Parathyroid adenoma (tissue), 2 donors: ENCODE data around the gene SBK1.
"Not testable (repeated sequence)": the region's sequence is repeated elsewhere in the genome, so short reads cannot be mapped to it uniquely, and the experiment has no call there.

ENCODE experiments used
- H2AFZ ChIP-seq: fragments of 300-600 bp; sonication (generic); one replicate; pipeline ENCODE4 v1.7.0; 2017; ENCODE audit warnings: antibody characterized with exemption, mild to moderate bottlenecking
- H3K27ac ChIP-seq: fragments of 300-600 bp; sonication (generic); one replicate; pipeline ENCODE4 v1.7.0; 2017
- H3K27me3 ChIP-seq: fragments of 300-600 bp; sonication (generic); one replicate; pipeline ENCODE4 v1.7.0; 2017; ENCODE audit warnings: low read length; ENCODE audit not compliant: control insufficient read depth, insufficient read depth
- H3K36me3 ChIP-seq: fragments of 300-600 bp; sonication (generic); one replicate; pipeline ENCODE4 v1.7.0; 2017; ENCODE audit warnings: low read length; ENCODE audit not compliant: control insufficient read depth, insufficient read depth
- H3K4me1 ChIP-seq: fragments of 300-600 bp; sonication (generic); one replicate; pipeline ENCODE4 v1.7.0; 2017; ENCODE audit warnings: control low read depth
- H3K4me2 ChIP-seq: fragments of 300-600 bp; sonication (generic); one replicate; pipeline ENCODE4 v1.7.0; 2017; ENCODE audit warnings: low read length
- H3K4me3 ChIP-seq: fragments of 300-600 bp; sonication (generic); one replicate; pipeline ENCODE4 v1.7.0; 2017; ENCODE audit warnings: low read depth, low read length
- H3K79me2 ChIP-seq: fragments of 300-600 bp; sonication (generic); one replicate; pipeline ENCODE4 v1.7.0; 2017; ENCODE audit warnings: control low read depth
- H3K9ac ChIP-seq: fragments of 300-600 bp; sonication (generic); one replicate; pipeline ENCODE4 v1.7.0; 2017; ENCODE audit warnings: mild to moderate bottlenecking
- H3K9me3 ChIP-seq: fragments of 300-600 bp; sonication (generic); one replicate; pipeline ENCODE4 v1.7.0; 2017; ENCODE audit warnings: low read length; ENCODE audit not compliant: control insufficient read depth
- TF ChIP-seq, protein P1 (sequence below): fragments of 300-600 bp; sonication (generic); IDR thresholded peaks from one replicate; pipeline ENCODE4 v1.7.0; 2017; ENCODE audit warnings: antibody characterized with exemption, mild to moderate bottlenecking
- donor health status: primary hyperparathyroidism.

SBK1 gene

DNA sequence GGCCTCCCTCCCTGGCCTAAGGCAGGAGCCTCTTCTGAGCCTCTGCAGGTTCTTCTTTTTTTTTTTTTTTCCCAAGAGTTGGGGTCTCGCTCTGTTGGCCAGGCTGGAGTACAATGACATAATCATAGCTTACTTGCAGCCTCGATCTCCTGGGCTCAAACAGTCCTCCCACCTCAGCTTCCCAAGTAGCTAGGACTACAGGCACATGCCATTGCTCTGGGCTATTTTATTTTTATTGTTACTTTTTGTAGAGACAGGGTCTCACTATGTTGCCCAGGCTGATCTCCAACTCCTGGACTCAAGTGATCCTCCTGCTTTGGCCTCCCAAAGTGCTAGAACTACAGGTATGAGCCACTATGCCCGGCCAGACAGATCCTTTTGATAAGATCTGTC is 32.6 kb downstream of the SBK1 start:
- H3K4me3 ChIP-seq, result no peak overlapping the region
- no peak overlapping the region for H3K9ac ChIP-seq
- H2AFZ ChIP-seq, result no peak overlapping the region
- no peaks in the 10 kb centered on the region for H3K27me3 ChIP-seq
- no peak overlapping the region for H3K27ac ChIP-seq
- TF ChIP-seq, protein P1, sequence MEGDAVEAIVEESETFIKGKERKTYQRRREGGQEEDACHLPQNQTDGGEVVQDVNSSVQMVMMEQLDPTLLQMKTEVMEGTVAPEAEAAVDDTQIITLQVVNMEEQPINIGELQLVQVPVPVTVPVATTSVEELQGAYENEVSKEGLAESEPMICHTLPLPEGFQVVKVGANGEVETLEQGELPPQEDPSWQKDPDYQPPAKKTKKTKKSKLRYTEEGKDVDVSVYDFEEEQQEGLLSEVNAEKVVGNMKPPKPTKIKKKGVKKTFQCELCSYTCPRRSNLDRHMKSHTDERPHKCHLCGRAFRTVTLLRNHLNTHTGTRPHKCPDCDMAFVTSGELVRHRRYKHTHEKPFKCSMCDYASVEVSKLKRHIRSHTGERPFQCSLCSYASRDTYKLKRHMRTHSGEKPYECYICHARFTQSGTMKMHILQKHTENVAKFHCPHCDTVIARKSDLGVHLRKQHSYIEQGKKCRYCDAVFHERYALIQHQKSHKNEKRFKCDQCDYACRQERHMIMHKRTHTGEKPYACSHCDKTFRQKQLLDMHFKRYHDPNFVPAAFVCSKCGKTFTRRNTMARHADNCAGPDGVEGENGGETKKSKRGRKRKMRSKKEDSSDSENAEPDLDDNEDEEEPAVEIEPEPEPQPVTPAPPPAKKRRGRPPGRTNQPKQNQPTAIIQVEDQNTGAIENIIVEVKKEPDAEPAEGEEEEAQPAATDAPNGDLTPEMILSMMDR, result no peak
- H3K9me3 ChIP-seq, result no peaks in the 10 kb centered on the region
- no peak overlapping the region for H3K4me2 ChIP-seq
- no peaks in the 10 kb centered on the region for H3K4me1 ChIP-seq
- no peaks in the 10 kb centered on the region for H3K79me2 ChIP-seq
- no peaks in the 10 kb centered on the region for H3K36me3 ChIP-seq

DNA sequence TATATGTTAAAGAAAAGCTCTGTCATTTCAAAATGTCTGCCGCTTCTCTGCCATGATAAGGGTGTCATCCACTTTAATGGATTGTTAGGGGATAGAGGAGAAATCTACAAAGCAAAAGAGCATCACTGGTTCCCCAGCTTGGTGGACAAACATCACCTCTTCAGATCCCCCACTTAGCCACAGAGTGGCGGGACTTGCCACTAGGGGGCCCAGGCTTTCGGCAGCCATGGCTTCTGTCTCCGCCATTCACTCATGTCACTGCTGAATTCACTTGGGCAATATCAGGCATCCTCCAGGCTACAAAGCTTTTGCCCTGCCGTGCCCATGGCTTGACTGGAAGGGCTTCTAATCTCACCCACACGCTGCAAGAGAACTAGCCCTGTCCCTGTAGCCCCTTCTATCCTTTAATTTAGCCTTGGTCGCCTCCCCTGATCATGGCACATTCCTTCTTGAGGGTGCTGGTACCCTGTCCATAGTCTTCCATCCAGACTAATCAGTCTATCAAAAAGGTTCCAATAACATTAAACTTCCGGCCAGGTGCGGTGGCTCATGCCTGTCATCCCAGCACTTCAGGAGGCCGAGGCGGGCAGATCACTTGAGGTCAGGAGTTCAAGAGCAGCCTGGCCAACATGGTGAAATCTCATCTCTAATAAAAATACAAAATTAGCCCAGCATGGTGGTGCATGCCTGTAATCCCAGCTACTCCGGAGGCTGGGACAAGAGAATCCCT is 34.7 kb downstream of the SBK1 start:
- H3K27ac ChIP-seq, result no peak overlapping the region
- H3K9me3 ChIP-seq, result no peaks in the 10 kb centered on the region
- H3K4me2 ChIP-seq, result no peak overlapping the region
- H3K4me1 ChIP-seq, result no peaks in the 10 kb centered on the region
- no peaks in the 10 kb centered on the region for H3K36me3 ChIP-seq
- no peaks in the 10 kb centered on the region for H3K79me2 ChIP-seq
- no peaks in the 10 kb centered on the region for H3K27me3 ChIP-seq
- H3K9ac ChIP-seq, result no peak overlapping the region
- TF ChIP-seq, protein P1, result peak; percentile 64
- H2AFZ ChIP-seq, result peak overlapping the region; percentile 42
- no peak overlapping the region for H3K4me3 ChIP-seq

DNA sequence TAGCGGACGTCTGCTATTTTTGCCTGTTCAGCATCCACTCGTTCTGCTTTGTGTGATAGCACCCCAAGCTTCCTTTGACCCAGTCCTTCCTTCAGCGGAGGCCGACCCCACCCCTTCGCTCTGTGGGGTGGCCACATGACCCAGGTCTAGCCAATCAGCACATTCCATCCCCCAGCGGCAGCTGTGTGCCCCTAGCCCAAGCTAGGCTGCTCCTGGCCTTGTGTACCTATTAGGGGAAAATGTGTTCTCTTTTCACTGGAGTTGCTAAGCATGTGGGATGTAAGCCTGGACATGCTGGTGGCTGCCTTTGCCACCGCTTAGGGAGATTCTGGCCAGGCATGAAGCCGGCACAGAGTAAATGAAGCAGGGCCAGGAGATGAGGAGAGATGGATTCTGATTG is 37.9 kb downstream of the SBK1 start:
- H2AFZ ChIP-seq, H3K27ac ChIP-seq, H3K79me2 ChIP-seq, H3K4me3 ChIP-seq, H3K4me1 ChIP-seq, H3K9me3 ChIP-seq, H3K9ac ChIP-seq, H3K4me2 ChIP-seq, H3K36me3 ChIP-seq, H3K27me3 ChIP-seq: not testable (repeated sequence)

DNA sequence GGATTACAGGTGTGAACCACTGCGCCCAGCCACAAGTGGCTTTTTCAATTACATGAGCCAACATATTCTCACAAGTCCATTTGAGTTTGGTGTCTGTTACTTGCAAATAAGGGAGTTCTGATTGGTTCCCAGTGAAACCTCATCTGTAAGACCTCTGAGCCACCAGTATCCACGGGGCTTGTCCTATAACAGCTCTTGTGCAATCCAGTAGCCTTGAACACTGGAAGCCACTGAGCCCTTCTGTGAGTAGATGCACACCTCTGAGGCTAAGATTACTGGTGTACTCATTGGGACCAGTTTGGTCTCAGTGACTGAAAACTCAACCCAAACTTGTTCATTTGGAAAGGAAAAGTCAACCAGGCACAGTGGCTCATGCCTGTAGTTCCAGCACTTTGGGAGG is 38.7 kb downstream of the SBK1 start:
- H3K4me2 ChIP-seq, H3K36me3 ChIP-seq, H3K79me2 ChIP-seq, H3K9me3 ChIP-seq, H3K27me3 ChIP-seq, H3K9ac ChIP-seq, H3K4me1 ChIP-seq, H3K27ac ChIP-seq, H3K4me3 ChIP-seq, H2AFZ ChIP-seq: not testable (repeated sequence)

DNA sequence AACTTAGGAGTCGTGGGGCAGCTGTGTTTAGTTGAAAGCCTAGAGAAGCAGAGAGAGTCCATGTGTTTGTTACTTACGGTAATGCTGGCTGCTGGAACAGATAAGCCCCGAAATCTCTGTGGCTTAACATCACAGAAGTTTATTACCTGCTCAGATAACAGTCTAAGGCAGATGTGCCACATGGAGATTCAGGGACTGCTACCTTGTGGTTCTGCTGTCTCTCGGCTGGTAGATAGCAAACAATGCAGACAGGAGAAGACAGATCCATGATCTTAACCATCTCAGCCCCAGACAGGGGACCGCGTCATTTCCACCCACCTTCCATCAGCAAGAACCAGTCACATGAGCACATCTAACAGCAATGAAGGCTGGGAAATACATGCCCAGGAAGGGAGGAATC is 40.3 kb downstream of the SBK1 start:
- not testable (repeated sequence) for H3K4me3 ChIP-seq, H2AFZ ChIP-seq, H3K79me2 ChIP-seq, H3K36me3 ChIP-seq, H3K27me3 ChIP-seq, H3K9me3 ChIP-seq, H3K4me2 ChIP-seq, H3K9ac ChIP-seq, H3K4me1 ChIP-seq, H3K27ac ChIP-seq

DNA sequence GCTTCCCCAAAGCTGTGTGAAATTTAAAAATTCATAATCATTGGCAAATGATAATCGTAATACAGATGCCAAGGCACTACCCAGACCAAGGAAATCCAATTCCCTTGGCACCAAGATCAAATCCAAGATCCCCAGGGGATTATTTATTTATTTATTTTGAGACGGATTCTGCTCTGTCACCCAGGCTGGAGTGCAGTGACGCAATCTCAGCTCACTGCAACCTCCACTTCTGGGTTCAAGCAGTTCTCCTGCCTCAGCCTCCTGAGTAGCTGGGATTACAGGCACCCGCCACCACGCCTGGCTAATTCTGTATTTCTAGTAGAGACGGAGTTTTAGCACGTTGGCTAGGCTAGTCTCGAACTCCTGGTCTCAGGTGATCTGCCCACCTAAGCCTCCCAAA is 43.4 kb downstream of the SBK1 start:
- not testable (repeated sequence) for H3K9me3 ChIP-seq, H3K36me3 ChIP-seq, H2AFZ ChIP-seq, H3K4me3 ChIP-seq, H3K27ac ChIP-seq, H3K27me3 ChIP-seq, H3K9ac ChIP-seq, H3K4me1 ChIP-seq, H3K79me2 ChIP-seq, H3K4me2 ChIP-seq

DNA sequence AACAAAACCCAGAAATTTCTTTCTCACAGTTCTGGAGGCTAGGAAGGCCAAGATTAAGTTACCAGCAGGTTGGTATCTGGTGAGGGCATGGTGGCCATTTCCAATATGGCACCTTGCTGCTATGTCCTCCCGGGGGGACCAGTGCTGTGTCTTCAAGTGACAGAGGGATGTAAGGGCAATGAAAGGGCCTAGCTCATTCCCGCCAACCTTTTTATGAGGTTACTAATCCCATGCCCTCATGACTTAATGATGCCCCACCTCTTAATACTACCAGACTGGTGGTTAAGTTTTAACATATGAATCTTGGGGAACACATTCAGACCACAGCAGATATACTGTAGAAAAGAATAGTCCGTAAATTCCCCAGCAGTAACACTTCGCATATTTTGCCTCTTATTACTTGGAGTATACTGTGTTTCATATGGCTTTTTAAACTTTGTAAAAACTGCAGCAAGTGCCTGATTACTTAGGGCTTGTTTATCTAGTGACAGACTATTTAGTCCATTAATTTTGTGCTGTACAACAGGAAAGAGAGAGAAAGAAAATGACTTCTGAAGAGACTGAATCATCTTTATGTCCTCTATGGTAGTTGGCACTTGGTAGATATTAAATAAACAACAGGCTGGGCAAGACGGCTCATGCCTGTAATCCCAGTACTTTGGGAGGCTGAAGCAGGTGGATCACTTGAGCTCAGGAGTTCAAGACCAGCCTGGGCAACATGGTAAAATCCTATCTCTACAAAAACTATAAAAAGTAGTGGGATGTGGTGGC is 44.8 kb downstream of the SBK1 start:
- H3K4me1 ChIP-seq, H3K4me2 ChIP-seq, H2AFZ ChIP-seq, H3K79me2 ChIP-seq, H3K27me3 ChIP-seq, H3K4me3 ChIP-seq, H3K36me3 ChIP-seq, H3K9me3 ChIP-seq, H3K27ac ChIP-seq, H3K9ac ChIP-seq: not testable (repeated sequence)

DNA sequence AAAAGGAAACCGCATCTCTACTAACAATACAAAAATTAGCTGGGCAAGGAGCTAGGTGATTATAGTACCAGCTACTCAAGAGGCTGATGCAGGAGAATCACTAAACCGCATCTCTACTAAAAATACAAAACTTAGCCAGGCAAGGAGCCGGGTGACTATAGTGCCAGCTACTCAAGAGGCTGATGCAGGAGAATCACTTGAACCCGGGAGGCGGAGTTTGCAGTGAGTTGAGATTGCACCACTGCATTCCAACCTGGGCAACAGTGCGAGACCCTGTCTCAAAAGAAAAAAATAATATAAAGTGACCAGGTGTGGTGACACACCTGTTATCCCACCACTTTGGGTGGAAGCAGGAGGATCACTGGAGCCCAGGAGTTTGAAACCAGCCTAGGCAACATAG is 45.9 kb downstream of the SBK1 start:
- H3K4me1 ChIP-seq, H3K4me2 ChIP-seq, H3K79me2 ChIP-seq, H3K36me3 ChIP-seq, H3K9me3 ChIP-seq, H2AFZ ChIP-seq, H3K27me3 ChIP-seq, H3K9ac ChIP-seq, H3K4me3 ChIP-seq, H3K27ac ChIP-seq: not testable (repeated sequence)

DNA sequence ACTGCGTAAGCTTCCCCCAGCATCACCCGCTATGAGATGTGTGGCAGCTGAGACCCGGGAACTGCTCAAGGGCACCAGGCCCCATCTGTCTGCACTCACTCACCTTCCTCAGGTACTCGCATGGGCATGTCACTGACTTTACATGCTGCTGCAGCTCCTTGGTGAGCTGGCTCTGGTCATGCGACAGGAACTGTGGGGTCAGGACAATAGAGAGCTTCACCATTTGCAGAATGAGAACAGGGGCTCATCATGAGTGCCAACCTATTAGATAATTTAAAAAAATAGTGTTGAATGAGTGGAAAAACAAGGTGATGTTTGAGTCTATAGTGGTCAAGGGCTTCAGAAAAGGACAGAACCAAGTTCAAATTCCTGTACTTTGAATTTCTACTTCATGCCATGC is 70.3 kb downstream of the SBK1 start:
- not testable (repeated sequence) for H3K4me2 ChIP-seq, H2AFZ ChIP-seq, H3K9me3 ChIP-seq, H3K79me2 ChIP-seq, H3K27me3 ChIP-seq, H3K27ac ChIP-seq, H3K4me3 ChIP-seq, H3K36me3 ChIP-seq, H3K4me1 ChIP-seq, H3K9ac ChIP-seq
